Left lung (tissue), 10 donors: ENCODE data around the gene MAML2. TPM values are rescaled to one million over a fixed set of nuclear protein-coding genes. Genes with fewer than 3 reads are reported as not detected.

Source experiments
- ATAC-seq: fragments of 200-7000 bp; cut with Tn5 transposase; one replicate; pipeline ENCODE4 v1.9.1; 2020; ENCODE audit warnings: moderate library complexity
- DNase-seq, 4 donors: peaks; one replicate each; pipeline ENCODE4 v3.0.0-alpha.2; 2013 to 2020
- H3K27ac ChIP-seq, 2 donors: fragments of 200-600 bp; sonication (generic) in 1 of 2; one replicate each; pipeline versions ENCODE4 v1.5.0 to v1.8.0; 2020 to 2021
- H3K27me3 ChIP-seq, 2 donors: fragments of 200-600 bp; sonication (generic) in 1 of 2; one replicate each; pipeline versions ENCODE4 v1.5.0 to v1.8.0; 2020 to 2021
- H3K36me3 ChIP-seq, 2 donors: fragments of 200-600 bp; sonication (generic) in 1 of 2; one replicate each; pipeline versions ENCODE4 v1.5.0 to v1.8.0; 2020 to 2021
- H3K4me1 ChIP-seq, 2 donors: fragments of 200-600 bp; one replicate each; pipeline ENCODE4 v1.8.0; 2021
- H3K4me3 ChIP-seq, 2 donors: fragments of 200-600 bp; sonication (generic) in 1 of 2; one replicate each; pipeline versions ENCODE4 v1.5.0 to v1.8.0; 2020 to 2021; ENCODE audit warnings: mild to moderate bottlenecking in 1 of 2
- H3K9me3 ChIP-seq, 2 donors: fragments of 200-600 bp; sonication (generic) in 1 of 2; one replicate each; pipeline versions ENCODE4 v1.5.0 to v1.8.0; 2020 to 2021
- intact Hi-C, 2 donors: fragments of 100-400 bp; cut with DNase I; formaldehyde crosslinking; loops; one replicate each; pipeline versions ENCODE4 v1.11.2 to v1.14.2; 2022
- polyA plus RNA-seq, 6 donors: library from polyadenylated mRNA; unstranded; fragments of 120-200 nt; gene quantifications; one replicate each; pipeline ENCODE4 v1.2.1, GENCODE V29; 2013; ENCODE audit not compliant: insufficient read length in 6 of 6
- total RNA-seq, 2 donors: library from RNA; stranded (reverse); fragmentation: NEBNext Ultra II Directional; extraction: Animal tissue kit (Norgen Biotek cat#: 25700); gene quantifications; one replicate each; pipeline ENCODE4 v1.2.1, GENCODE V29; 2021
- TF ChIP-seq, protein P1 (sequence below), 2 donors: fragments of 200-600 bp; sonication (generic) in 1 of 2; IDR thresholded peaks; one replicate each; pipeline versions ENCODE4 v1.5.0 to v1.8.0; 2021; ENCODE audit warnings: antibody characterized with exemption in 2 of 2
- donor health status: DM: no; HTN: yes; CAD: no.
- donor health status: DM: no; HTN: no; CAD: no.

The MAML2 gene
- total and polyA plus RNA-seq, 8 donors: 18.7 to 44.0 (median 36.6) TPM

DNA sequence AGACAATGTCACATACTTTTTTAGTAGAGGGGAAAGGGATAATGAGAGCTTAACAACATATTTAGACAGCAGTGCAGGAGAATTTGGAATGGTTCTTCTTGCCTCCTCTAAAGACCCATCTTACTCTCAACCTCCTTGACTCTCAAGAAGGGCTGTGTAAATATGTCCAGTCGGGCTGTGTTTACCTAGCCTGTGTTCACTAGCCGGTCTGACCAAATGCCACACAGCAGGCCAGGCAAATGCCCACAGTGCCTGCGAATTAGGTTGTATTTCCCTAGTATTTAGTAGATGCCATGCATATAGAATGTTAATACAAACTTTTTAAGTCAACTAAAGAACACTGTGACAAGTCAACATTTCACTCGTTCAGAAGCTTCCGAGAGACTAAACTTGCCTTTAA lies 367.7 kb downstream of the MAML2 start:
- H3K4me3 ChIP-seq: no peak overlapping the region
- H3K27ac ChIP-seq: no peak overlapping the region
- no peaks in the 10 kb centered on the region for H3K9me3 ChIP-seq
- H3K4me1 ChIP-seq: no peaks in the 10 kb centered on the region
- intact Hi-C loops: no loop called here
- ATAC-seq (peak; percentile 94), DNase-seq (no peak)
- peaks cover 0 to 17% of the 10 kb centered on the region in 2 donors for H3K36me3 ChIP-seq
- TF ChIP-seq, protein P1, sequence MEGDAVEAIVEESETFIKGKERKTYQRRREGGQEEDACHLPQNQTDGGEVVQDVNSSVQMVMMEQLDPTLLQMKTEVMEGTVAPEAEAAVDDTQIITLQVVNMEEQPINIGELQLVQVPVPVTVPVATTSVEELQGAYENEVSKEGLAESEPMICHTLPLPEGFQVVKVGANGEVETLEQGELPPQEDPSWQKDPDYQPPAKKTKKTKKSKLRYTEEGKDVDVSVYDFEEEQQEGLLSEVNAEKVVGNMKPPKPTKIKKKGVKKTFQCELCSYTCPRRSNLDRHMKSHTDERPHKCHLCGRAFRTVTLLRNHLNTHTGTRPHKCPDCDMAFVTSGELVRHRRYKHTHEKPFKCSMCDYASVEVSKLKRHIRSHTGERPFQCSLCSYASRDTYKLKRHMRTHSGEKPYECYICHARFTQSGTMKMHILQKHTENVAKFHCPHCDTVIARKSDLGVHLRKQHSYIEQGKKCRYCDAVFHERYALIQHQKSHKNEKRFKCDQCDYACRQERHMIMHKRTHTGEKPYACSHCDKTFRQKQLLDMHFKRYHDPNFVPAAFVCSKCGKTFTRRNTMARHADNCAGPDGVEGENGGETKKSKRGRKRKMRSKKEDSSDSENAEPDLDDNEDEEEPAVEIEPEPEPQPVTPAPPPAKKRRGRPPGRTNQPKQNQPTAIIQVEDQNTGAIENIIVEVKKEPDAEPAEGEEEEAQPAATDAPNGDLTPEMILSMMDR (IDR thresholded peaks at IDR 0.05): no peak
- no peaks in the 10 kb centered on the region for H3K27me3 ChIP-seq

DNA sequence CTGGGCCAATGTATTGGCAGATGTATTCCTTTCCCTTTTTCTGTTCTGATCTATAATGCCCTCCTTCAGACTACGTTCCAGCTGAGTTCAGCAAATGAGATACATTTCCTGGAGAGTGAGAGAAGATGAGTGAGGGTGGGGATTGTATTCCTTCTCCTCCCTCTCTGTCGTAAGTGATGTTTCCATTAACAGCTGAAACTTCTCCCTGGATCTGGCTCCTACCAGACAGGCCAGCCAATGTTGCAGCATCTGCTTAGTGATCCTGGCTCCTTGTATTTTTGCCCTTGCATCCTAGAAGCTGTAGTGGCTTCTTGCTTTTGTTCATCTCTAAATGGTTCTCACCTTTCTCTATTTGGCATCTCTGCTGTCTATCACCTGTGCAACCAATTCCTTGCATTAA lies 370.9 kb downstream of the MAML2 start:
- no peaks in the 10 kb centered on the region for H3K36me3 ChIP-seq
- H3K27ac ChIP-seq: no peak overlapping the region
- ATAC-seq (peak; percentile 33), DNase-seq (peak in 2 of 4 donors; percentile 61 to 80)
- TF ChIP-seq, protein P1 (IDR thresholded peaks at IDR 0.05): no peak
- H3K4me3 ChIP-seq: no peak overlapping the region
- H3K9me3 ChIP-seq: no peaks in the 10 kb centered on the region
- no peaks in the 10 kb centered on the region for H3K27me3 ChIP-seq
- H3K4me1 ChIP-seq: no peaks in the 10 kb centered on the region
- intact Hi-C loops: no loop called here

DNA sequence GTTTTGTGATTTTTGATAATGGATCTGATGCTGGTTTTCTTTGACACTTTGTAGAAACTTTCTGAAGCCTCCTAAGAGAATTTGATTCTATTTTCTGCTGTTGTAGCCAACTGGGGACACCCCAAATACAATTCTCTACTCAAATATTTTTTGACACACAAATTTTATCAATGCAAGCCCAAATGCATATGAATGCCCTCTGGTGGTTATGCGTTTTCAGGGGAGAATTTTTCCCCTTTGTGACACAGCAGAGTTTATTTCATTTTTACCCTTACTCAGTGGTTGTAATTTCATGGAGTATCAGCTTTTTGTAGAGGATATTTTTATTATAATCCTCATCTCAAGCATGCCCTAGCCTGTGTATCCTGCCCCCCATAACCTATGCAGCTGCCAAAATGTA lies 374.4 kb downstream of the MAML2 start:
- intact Hi-C loops: no loop called here
- no peak overlapping the region for H3K27ac ChIP-seq
- ATAC-seq (no peak), DNase-seq (no peak)
- H3K4me1 ChIP-seq: no peaks in the 10 kb centered on the region
- H3K36me3 ChIP-seq: no peaks in the 10 kb centered on the region
- H3K27me3 ChIP-seq: no peaks in the 10 kb centered on the region
- TF ChIP-seq, protein P1 (IDR thresholded peaks at IDR 0.05): no peak
- no peaks in the 10 kb centered on the region for H3K9me3 ChIP-seq
- H3K4me3 ChIP-seq: no peak overlapping the region

DNA sequence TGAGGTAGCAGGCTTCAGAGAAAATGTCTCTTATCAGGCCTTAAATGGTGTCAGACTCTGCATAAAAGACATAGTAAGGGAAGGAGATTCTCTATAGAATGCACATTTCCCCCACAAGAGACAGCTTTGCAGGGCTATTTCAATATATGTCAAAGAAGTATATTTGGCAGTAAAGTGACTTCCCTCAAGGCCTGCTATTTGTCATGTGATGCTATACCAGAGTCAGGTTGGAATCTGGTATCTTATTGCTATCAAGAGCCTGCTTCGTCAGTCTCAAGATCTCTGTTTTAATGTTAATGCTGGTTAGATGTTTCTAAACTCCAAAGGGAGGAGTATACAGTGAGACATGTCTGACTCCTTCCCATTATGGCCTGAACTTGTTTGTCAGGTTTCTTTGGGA lies 378.7 kb downstream of the MAML2 start:
- no peaks in the 10 kb centered on the region for H3K36me3 ChIP-seq
- intact Hi-C loops: no loop called here
- no peaks in the 10 kb centered on the region for H3K27me3 ChIP-seq
- H3K4me1 ChIP-seq: no peaks in the 10 kb centered on the region
- no peak overlapping the region for H3K27ac ChIP-seq
- ATAC-seq (no peak), DNase-seq (no peak)
- H3K9me3 ChIP-seq: no peaks in the 10 kb centered on the region
- TF ChIP-seq, protein P1 (IDR thresholded peaks at IDR 0.05): no peak
- no peak overlapping the region for H3K4me3 ChIP-seq

GRCh38 chr11:95961758-95962157 lies 381.2 kb downstream of the MAML2 start:
- no peak overlapping the region for H3K4me3 ChIP-seq
- H3K4me1 ChIP-seq: no peaks in the 10 kb centered on the region
- no peaks in the 10 kb centered on the region for H3K36me3 ChIP-seq
- H3K27ac ChIP-seq: no peak overlapping the region
- H3K9me3 ChIP-seq: no peaks in the 10 kb centered on the region
- no peak for DNase-seq
- no peaks in the 10 kb centered on the region for H3K27me3 ChIP-seq
- TF ChIP-seq, protein P1 (IDR thresholded peaks at IDR 0.05): no peak
- intact Hi-C loops: no loop called here
- no peak for ATAC-seq
